SK-N-SH (cell line): ENCODE results near the gene GLT8D1.

Source experiments
- TCF12 ChIP-seq: IDR thresholded peaks from 2 replicates; pipeline ENCODE4 v1.4.0; 2012
- TF ChIP-seq, protein P1 (sequence below): fragments of 200-600 bp; sonication (generic); IDR thresholded peaks from 2 replicates; pipeline ENCODE4 v1.6.1; 2017; ENCODE audit warnings: antibody characterized with exemption, mild to moderate bottlenecking, moderate library complexity

GRCh38 chr3:52688266-52688665 is 17.3 kb downstream of the GLT8D1 start:
- TF ChIP-seq, protein P1, sequence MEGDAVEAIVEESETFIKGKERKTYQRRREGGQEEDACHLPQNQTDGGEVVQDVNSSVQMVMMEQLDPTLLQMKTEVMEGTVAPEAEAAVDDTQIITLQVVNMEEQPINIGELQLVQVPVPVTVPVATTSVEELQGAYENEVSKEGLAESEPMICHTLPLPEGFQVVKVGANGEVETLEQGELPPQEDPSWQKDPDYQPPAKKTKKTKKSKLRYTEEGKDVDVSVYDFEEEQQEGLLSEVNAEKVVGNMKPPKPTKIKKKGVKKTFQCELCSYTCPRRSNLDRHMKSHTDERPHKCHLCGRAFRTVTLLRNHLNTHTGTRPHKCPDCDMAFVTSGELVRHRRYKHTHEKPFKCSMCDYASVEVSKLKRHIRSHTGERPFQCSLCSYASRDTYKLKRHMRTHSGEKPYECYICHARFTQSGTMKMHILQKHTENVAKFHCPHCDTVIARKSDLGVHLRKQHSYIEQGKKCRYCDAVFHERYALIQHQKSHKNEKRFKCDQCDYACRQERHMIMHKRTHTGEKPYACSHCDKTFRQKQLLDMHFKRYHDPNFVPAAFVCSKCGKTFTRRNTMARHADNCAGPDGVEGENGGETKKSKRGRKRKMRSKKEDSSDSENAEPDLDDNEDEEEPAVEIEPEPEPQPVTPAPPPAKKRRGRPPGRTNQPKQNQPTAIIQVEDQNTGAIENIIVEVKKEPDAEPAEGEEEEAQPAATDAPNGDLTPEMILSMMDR: no peak
- no peak for TF ChIP-seq TCF12
